ENCODE data around the gene ATPAF1.

DNA sequence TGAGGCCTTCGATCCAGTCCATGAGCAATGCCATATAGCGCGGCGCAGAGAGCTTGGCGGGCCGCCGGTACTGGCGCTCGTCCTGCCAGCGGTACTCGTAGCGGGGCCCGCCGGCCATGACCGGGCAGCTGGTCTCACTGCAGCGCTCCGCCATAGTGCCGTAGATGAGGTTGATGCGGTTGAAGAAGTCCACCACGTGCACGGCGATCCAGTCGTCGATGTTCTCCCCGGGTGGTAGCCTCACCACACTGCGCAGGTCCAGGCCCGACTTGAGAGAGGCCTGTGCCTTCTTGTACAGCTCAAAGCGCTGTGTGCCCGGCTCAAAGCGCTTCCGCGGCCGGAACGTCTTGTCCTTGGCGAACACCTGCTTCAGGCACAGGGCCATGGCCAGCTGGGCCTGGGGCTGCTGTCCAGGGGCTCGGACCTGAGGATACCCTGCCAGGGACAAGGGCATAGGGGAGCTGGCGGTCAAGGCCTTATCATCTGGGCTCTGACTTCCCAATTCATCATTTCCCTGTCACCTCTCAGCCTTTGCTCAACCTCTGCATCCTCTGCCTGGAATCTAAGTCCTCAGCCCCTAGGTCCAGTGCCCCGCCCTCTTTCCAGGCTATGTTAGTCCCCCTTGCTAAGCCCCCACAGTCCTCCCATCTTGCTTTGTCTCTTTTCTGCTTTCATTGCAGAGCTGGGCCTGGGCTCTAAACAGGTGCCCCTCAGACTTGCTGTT lies 55.1 kb downstream of the ATPAF1 start:
- TF ChIP-seq, protein P1, sequence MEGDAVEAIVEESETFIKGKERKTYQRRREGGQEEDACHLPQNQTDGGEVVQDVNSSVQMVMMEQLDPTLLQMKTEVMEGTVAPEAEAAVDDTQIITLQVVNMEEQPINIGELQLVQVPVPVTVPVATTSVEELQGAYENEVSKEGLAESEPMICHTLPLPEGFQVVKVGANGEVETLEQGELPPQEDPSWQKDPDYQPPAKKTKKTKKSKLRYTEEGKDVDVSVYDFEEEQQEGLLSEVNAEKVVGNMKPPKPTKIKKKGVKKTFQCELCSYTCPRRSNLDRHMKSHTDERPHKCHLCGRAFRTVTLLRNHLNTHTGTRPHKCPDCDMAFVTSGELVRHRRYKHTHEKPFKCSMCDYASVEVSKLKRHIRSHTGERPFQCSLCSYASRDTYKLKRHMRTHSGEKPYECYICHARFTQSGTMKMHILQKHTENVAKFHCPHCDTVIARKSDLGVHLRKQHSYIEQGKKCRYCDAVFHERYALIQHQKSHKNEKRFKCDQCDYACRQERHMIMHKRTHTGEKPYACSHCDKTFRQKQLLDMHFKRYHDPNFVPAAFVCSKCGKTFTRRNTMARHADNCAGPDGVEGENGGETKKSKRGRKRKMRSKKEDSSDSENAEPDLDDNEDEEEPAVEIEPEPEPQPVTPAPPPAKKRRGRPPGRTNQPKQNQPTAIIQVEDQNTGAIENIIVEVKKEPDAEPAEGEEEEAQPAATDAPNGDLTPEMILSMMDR (IDR thresholded peaks at IDR 0.05): no peak
- no peak for TF ChIP-seq POLR2AphosphoS5 (IDR thresholded peaks at IDR 0.05)
